HepG2 (cell line): ENCODE results near the gene KIF26B. TPM values are rescaled to one million over a fixed set of nuclear protein-coding genes. Genes with fewer than 3 reads are reported as not detected.

Experiments used
- ATAC-seq: fragments of 200-7000 bp; cut with Tn5 transposase; 3 replicates; pipeline ENCODE4 v1.9.1; 2020; ENCODE audit warnings: mild to moderate bottlenecking, moderate library complexity
- BruUV-seq: library from RNA; stranded (reverse); fragments of 400-500 nt; replicated peaks from 2 replicates; lab custom pipeline; 2021; lab: Mats Ljungman, UMichigan
- CTCF ChIA-PET: fragments of 300-600 bp; formaldehyde crosslinking; extraction: SDS; loops from one replicate; lab custom pipeline; 2021; ENCODE audit warnings: low total read pairs, inconsistent platforms, low intra/inter-chr PET ratio; lab: Yijun Ruan, JAX
- POLR2A ChIA-PET: fragments of 350-600 bp; sonication (Branson Sonifier 250); formaldehyde crosslinking; loops from one replicate; lab custom pipeline; 2020; ENCODE audit warnings: antibody characterized with exemption, inconsistent platforms; lab: Yijun Ruan, JAX
- DNase-seq: peaks from one replicate; pipeline ENCODE4 v3.0.0-alpha.2; 2015; ENCODE audit warnings: low spot score
- FAIRE-seq: peaks from 3 replicates; lab custom pipeline; 2011; peaks lifted over from hg19 to GRCh38; lab: Jason Lieb, UNC
- H2AFZ ChIP-seq: one replicate; pipeline ENCODE4 v1.6.1; 2011; ENCODE audit warnings: low read length, inconsistent platforms
- H3K27ac ChIP-seq: fragments of 300-600 bp; 3 replicates; pipeline ENCODE4 v1.8.0; 2011; ENCODE audit warnings: mixed run types, mild to moderate bottlenecking, mixed read lengths, low read length, inconsistent platforms; ENCODE audit not compliant: insufficient read depth; ENCODE audit errors: extremely low read length
- H3K27me3 ChIP-seq, 2 experiments: fragments of 200-600 bp in 1 of 2; 2 replicates in 1 of 2; 3 replicates in 1 of 2; pipeline versions ENCODE4 v1.6.0 to v1.8.0; 2011; ENCODE audit warnings: low read length in 2 of 2, mild to moderate bottlenecking in 2 of 2, moderate library complexity in 2 of 2, inconsistent platforms in 1 of 2; ENCODE audit not compliant: insufficient read depth in 2 of 2, control insufficient read depth in 1 of 2
- H3K36me3 ChIP-seq, 2 experiments: fragments of 200-600 bp in 1 of 2; replicated peaks in 1 of 2; 2 replicates in 1 of 2; 3 replicates in 1 of 2; pipeline versions ENCODE4 v1.5.1 to v1.8.0; 2011; ENCODE audit warnings: low read length in 2 of 2, inconsistent platforms in 1 of 2; ENCODE audit not compliant: insufficient read depth in 2 of 2, control insufficient read depth in 1 of 2
- H3K4me1 ChIP-seq: 2 replicates; pipeline ENCODE4 v1.5.1; 2012; ENCODE audit warnings: low read length, inconsistent platforms; ENCODE audit not compliant: insufficient read depth
- H3K4me2 ChIP-seq: 2 replicates; pipeline ENCODE4 v1.6.0; 2011; ENCODE audit warnings: low read depth, low read length, inconsistent platforms
- H3K4me3 ChIP-seq, 3 experiments: fragments of 200-600 bp in 1 of 3; sonication (generic), shearing (Covaris generic) in 1 of 3; replicated peaks in 1 of 3; 2 replicates each; pipeline ENCODE4 v1.5.1; 2011 to 2016; ENCODE audit warnings: low read length in 3 of 3, inconsistent platforms in 2 of 3, low read depth in 2 of 3, mild to moderate bottlenecking in 2 of 3, control low read depth in 1 of 3, mixed read lengths in 1 of 3; ENCODE audit not compliant: insufficient read depth in 1 of 3
- H3K79me2 ChIP-seq: one replicate; pipeline ENCODE4 v1.6.1; 2011; ENCODE audit warnings: low read length, inconsistent platforms; ENCODE audit not compliant: insufficient read depth
- H3K9ac ChIP-seq: 2 replicates; pipeline ENCODE4 v1.6.0; 2011; ENCODE audit warnings: mild to moderate bottlenecking, low read depth, low read length, inconsistent platforms; ENCODE audit not compliant: insufficient read depth
- H3K9me3 ChIP-seq: 2 replicates; pipeline ENCODE4 v1.5.1; 2012; ENCODE audit warnings: mild to moderate bottlenecking, low read length
- H4K20me1 ChIP-seq: 2 replicates; pipeline ENCODE4 v1.6.0; 2011; ENCODE audit warnings: inconsistent platforms, mild to moderate bottlenecking, low read length, moderate library complexity; ENCODE audit not compliant: insufficient read depth
- CSRNP1 ChIP-seq: sonication (generic); formaldehyde crosslinking; IDR thresholded peaks from 2 replicates; pipeline ENCODE4 v1.8.1; 2023; ENCODE audit warnings: mild to moderate bottlenecking, missing genetic modification reagents
- EHMT2 ChIP-seq: fragments of 200-600 bp; sonication (generic); IDR thresholded peaks from 2 replicates; pipeline ENCODE4 v1.7.0; 2017; ENCODE audit warnings: antibody characterized with exemption, low read depth, low read length, borderline replicate concordance
- GLI4 ChIP-seq: sonication (generic); formaldehyde crosslinking; IDR thresholded peaks from 2 replicates; pipeline ENCODE4 v1.5.1; 2020; ENCODE audit warnings: missing genetic modification reagents, mild to moderate bottlenecking, moderate library complexity, borderline replicate concordance
- KDM2A ChIP-seq: sonication (generic); formaldehyde crosslinking; IDR thresholded peaks from 2 replicates; pipeline ENCODE4 v1.4.0; 2020; ENCODE audit warnings: low read depth, missing genetic modification reagents, borderline replicate concordance
- NR1H2 ChIP-seq: sonication (generic); formaldehyde crosslinking; IDR thresholded peaks from 2 replicates; pipeline ENCODE4 v1.8.1; 2022; ENCODE audit warnings: low read depth, missing genetic modification reagents, borderline replicate concordance
- PHF21A ChIP-seq: sonication (generic); formaldehyde crosslinking; IDR thresholded peaks from 2 replicates; pipeline ENCODE4 v1.5.0; 2020; ENCODE audit warnings: mild to moderate bottlenecking, missing genetic modification reagents
- PLSCR1 ChIP-seq: sonication (generic); formaldehyde crosslinking; IDR thresholded peaks from 2 replicates; pipeline ENCODE4 v1.5.0; 2020; ENCODE audit warnings: missing genetic modification reagents, mild to moderate bottlenecking, borderline replicate concordance
- SAP130 ChIP-seq: IDR thresholded peaks from 2 replicates; pipeline ENCODE4 v1.6.1; 2016; ENCODE audit warnings: low read depth
- ZBTB42 ChIP-seq: sonication (generic); formaldehyde crosslinking; IDR thresholded peaks from 2 replicates; pipeline ENCODE4 v1.5.0; 2020; ENCODE audit warnings: mild to moderate bottlenecking, missing genetic modification reagents
- ZNF331 ChIP-seq: sonication (generic); formaldehyde crosslinking; IDR thresholded peaks from 2 replicates; pipeline ENCODE4 v1.4.0; 2020; ENCODE audit warnings: missing genetic modification reagents
- ZNF33B ChIP-seq: sonication (generic); formaldehyde crosslinking; IDR thresholded peaks from 2 replicates; pipeline ENCODE4 v1.5.1; 2020; ENCODE audit warnings: mild to moderate bottlenecking, missing genetic modification reagents
- ZNF713 ChIP-seq: sonication (generic); formaldehyde crosslinking; IDR thresholded peaks from 2 replicates; pipeline ENCODE4 v1.4.0; 2020; ENCODE audit warnings: mild to moderate bottlenecking, missing genetic modification reagents
- ZNF768 ChIP-seq: sonication (generic); formaldehyde crosslinking; IDR thresholded peaks from 2 replicates; pipeline ENCODE4 v1.4.0; 2020; ENCODE audit warnings: missing genetic modification reagents
- ZNF777 ChIP-seq: sonication (generic); formaldehyde crosslinking; IDR thresholded peaks from 2 replicates; pipeline ENCODE4 v1.4.0; 2020; ENCODE audit warnings: missing genetic modification reagents
- WGBS: methylation state at CpG from one replicate; pipeline ENCODE4 v1.1.6; 2017; ENCODE audit warnings: low lambda C conversion rate; 5-methylcytosine and 5-hydroxymethylcytosine counted together
- in situ Hi-C: cut with HindIII; loops from 2 replicates; pipeline ENCODE4 v1.10.0; 2017; ENCODE audit warnings: low pct_unique_long_range_greater_than_20kb; ENCODE audit not compliant: extremely low pct_ligation_motif_present
- intact Hi-C: fragments of 100-400 bp; cut with micrococcal nuclease; formaldehyde crosslinking; loops from one replicate; pipeline ENCODE4 v1.10.0; 2022; ENCODE audit not compliant: unreplicated experiment
- polyA plus RNA-seq, 8 experiments: library from polyadenylated mRNA; depleted of rRNA in 3 of 8; stranded (reverse) in 7 of 8; unstranded in 1 of 8; fragments of >200 nt; fragmentation: Illumina TruSeq in 4 of 8; extraction: Trizol in 4 of 8; gene quantifications; 2 replicates each; pipeline versions ENCODE4 v1.2.1 to v1.2.3, GENCODE V29; 2011 to 2016; ENCODE audit warnings: low read depth in 4 of 8, missing spikeins in 1 of 8, mixed read lengths in 1 of 8; ENCODE audit not compliant: insufficient read depth in 1 of 8
- total RNA-seq, 5 experiments: library from RNA; depleted of rRNA; stranded (reverse); fragments of >200 nt; fragmentation: Illumina TruSeq; extraction: Trizol; gene quantifications; 2 replicates each; pipeline ENCODE4 v1.2.3, GENCODE V29; 2016; ENCODE audit warnings: low read depth in 1 of 5
- TF ChIP-seq, protein P1 (sequence below), 2 experiments: sonication (generic) in 1 of 2; formaldehyde crosslinking in 1 of 2; IDR thresholded peaks; 2 replicates each; pipeline versions ENCODE4 v1.4.0 to v1.6.1; 2018 to 2020; ENCODE audit warnings: missing genetic modification reagents in 2 of 2, borderline replicate concordance in 1 of 2, low read depth in 1 of 2, mild to moderate bottlenecking in 1 of 2, missing biosample characterization in 1 of 2
- TF ChIP-seq, protein P2 (sequence below): sonication (generic); formaldehyde crosslinking; IDR thresholded peaks from 2 replicates; pipeline ENCODE4 v1.4.0; 2020; ENCODE audit warnings: mild to moderate bottlenecking, missing genetic modification reagents, borderline replicate concordance

The KIF26B gene
- total and polyA plus RNA-seq, 2 of the 13 experiments (the other 11 are each of a cell fraction or from before 2014, with no cell fraction given): 0.08 to 0.09 TPM

DNA sequence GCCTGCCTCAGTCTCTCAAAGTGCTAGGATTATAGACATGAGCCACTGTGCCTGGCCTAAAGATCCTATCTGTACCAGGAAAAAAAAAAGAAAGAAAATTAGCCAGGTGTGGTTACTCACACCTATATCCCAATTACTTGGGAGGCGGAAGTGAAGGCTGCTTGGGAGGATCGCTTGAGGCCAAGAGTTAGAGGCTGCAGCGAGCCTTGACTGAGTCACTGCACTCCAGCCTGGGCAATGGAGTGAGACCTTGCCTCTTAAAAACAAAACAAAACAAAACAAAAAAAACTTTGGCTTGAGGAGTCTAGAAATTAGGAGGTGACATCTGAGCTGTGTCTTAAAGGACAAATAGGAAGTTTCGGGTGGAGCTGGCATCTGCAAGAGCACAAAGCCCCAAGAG lies 38.7 kb upstream of the KIF26B start:
- Histone ChIP-seq H4K20me1 (no peaks in the 10 kb centered on the region), H3K36me3 (no peaks in the 10 kb centered on the region), H2AFZ (no peak overlapping the region), H3K9ac (no peak overlapping the region), H3K4me3 (no peak overlapping the region), H3K4me2 (no peak overlapping the region), H3K27me3 (no peaks in the 10 kb centered on the region), H3K4me1 (peaks cover 4% of the 10 kb centered on the region), H3K9me3 (no peaks in the 10 kb centered on the region), H3K27ac (no peak overlapping the region), H3K79me2 (no peaks in the 10 kb centered on the region)
- TF ChIP-seq, protein P1, sequence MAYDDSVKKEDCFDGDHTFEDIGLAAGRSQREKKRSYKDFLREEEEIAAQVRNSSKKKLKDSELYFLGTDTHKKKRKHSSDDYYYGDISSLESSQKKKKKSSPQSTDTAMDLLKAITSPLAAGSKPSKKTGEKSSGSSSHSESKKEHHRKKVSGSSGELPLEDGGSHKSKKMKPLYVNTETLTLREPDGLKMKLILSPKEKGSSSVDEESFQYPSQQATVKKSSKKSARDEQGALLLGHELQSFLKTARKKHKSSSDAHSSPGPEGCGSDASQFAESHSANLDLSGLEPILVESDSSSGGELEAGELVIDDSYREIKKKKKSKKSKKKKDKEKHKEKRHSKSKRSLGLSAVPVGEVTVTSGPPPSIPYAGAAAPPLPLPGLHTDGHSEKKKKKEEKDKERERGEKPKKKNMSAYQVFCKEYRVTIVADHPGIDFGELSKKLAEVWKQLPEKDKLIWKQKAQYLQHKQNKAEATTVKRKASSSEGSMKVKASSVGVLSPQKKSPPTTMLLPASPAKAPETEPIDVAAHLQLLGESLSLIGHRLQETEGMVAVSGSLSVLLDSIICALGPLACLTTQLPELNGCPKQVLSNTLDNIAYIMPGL (CRISPR knock-in tag; IDR thresholded peaks at IDR 0.05; ENCODE audit: borderline replicate concordance in 1 of 2, low read depth in 1 of 2): no peak
- TF ChIP-seq KDM2A (CRISPR knock-in tag): no peak
- no peak for TF ChIP-seq GLI4 (CRISPR knock-in tag)
- no peak for TF ChIP-seq CSRNP1
- TF ChIP-seq SAP130: no peak
- TF ChIP-seq, protein P2, sequence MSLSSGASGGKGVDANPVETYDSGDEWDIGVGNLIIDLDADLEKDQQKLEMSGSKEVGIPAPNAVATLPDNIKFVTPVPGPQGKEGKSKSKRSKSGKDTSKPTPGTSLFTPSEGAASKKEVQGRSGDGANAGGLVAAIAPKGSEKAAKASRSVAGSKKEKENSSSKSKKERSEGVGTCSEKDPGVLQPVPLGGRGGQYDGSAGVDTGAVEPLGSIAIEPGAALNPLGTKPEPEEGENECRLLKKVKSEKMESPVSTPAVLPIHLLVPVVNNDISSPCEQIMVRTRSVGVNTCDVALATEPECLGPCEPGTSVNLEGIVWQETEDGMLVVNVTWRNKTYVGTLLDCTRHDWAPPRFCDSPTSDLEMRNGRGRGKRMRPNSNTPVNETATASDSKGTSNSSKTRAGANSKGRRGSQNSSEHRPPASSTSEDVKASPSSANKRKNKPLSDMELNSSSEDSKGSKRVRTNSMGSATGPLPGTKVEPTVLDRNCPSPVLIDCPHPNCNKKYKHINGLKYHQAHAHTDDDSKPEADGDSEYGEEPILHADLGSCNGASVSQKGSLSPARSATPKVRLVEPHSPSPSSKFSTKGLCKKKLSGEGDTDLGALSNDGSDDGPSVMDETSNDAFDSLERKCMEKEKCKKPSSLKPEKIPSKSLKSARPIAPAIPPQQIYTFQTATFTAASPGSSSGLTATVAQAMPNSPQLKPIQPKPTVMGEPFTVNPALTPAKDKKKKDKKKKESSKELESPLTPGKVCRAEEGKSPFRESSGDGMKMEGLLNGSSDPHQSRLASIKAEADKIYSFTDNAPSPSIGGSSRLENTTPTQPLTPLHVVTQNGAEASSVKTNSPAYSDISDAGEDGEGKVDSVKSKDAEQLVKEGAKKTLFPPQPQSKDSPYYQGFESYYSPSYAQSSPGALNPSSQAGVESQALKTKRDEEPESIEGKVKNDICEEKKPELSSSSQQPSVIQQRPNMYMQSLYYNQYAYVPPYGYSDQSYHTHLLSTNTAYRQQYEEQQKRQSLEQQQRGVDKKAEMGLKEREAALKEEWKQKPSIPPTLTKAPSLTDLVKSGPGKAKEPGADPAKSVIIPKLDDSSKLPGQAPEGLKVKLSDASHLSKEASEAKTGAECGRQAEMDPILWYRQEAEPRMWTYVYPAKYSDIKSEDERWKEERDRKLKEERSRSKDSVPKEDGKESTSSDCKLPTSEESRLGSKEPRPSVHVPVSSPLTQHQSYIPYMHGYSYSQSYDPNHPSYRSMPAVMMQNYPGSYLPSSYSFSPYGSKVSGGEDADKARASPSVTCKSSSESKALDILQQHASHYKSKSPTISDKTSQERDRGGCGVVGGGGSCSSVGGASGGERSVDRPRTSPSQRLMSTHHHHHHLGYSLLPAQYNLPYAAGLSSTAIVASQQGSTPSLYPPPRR (CRISPR knock-in tag): no peak
- no peak for TF ChIP-seq ZNF713 (CRISPR knock-in tag)
- TF ChIP-seq ZBTB42 (CRISPR knock-in tag): no peak
- TF ChIP-seq ZNF777 (CRISPR knock-in tag): no peak
- no peak for TF ChIP-seq NR1H2 (CRISPR knock-in tag)
- TF ChIP-seq PHF21A: no peak
- TF ChIP-seq ZNF768 (CRISPR knock-in tag): no peak
- TF ChIP-seq EHMT2: no peak
- no peak for TF ChIP-seq ZNF331
- TF ChIP-seq ZNF33B (CRISPR knock-in tag): no peak
- TF ChIP-seq PLSCR1: no peak
- in situ Hi-C loops (no loop called here), intact Hi-C loops (no loop called here)
- FAIRE-seq: no peak
- ATAC-seq: no peak
- WGBS: 96% methylated on average over 4 of the region's 4 CpGs
- CTCF ChIA-PET: no interaction called here
- DNase-seq: no peak
- POLR2A ChIA-PET: no interaction called here
- no TSS peak for BruUV-seq
